Large intestine (tissue), 3 donors: Measurements from ENCODE around the gene ATL1. TPM values are rescaled to one million over a fixed set of nuclear protein-coding genes. Genes with fewer than 3 reads are reported as not detected.
A peak's percentile ranks its signal among the peaks of the same experiment; 100 is the strongest.

ENCODE experiments used
- DNase-seq, 2 donors: peaks; one replicate each; pipeline versions ENCODE4 v3.0.0 to v3.0.0-alpha.2; 2013
- H3K27ac ChIP-seq: one replicate; pipeline ENCODE4 v1.5.1; 2013; ENCODE audit warnings: low read length
- H3K27me3 ChIP-seq: 2 replicates; pipeline ENCODE4 v1.6.1; 2013; ENCODE audit warnings: low read length; ENCODE audit not compliant: control insufficient read depth, insufficient read depth
- H3K36me3 ChIP-seq: 2 replicates; pipeline ENCODE4 v1.6.1; 2013; ENCODE audit warnings: low read length; ENCODE audit not compliant: control insufficient read depth, insufficient read depth
- H3K4me1 ChIP-seq: one replicate; pipeline ENCODE4 v1.6.1; 2013; ENCODE audit warnings: low read length; ENCODE audit not compliant: control insufficient read depth, insufficient read depth
- H3K4me3 ChIP-seq: one replicate; pipeline ENCODE4 v1.5.1; 2013; ENCODE audit warnings: low read length
- H3K9me3 ChIP-seq: one replicate; pipeline ENCODE4 v1.6.1; 2013; ENCODE audit warnings: mild to moderate bottlenecking, low read depth, low read length, moderate library complexity; ENCODE audit not compliant: control insufficient read depth
- WGBS: methylation state at CpG from one replicate; pipeline ENCODE4 v1.1.5; 2013; ENCODE audit warnings: low lambda C conversion rate; ENCODE audit not compliant: insufficient coverage; 5-methylcytosine and 5-hydroxymethylcytosine counted together
- polyA plus RNA-seq: library from polyadenylated mRNA; unstranded; fragments of 120-200 nt; gene quantifications from one replicate; pipeline ENCODE4 v1.2.1, GENCODE V29; 2013

Gene ATL1
- polyA plus RNA-seq, 1 donor = 13.2 TPM

GRCh38 chr14:50667996-50668825, 108.3 kb downstream of the ATL1 start, which contains the start of gene SAV1:
Gene SAV1, minus strand, starts transcription at chr14:50668306. Its CDS starts 339 bp downstream, at chr14:50667967.
- Histone ChIP-seq H3K27me3 (no peaks in the 10 kb centered on the region), H3K4me3 (peak within 1 kb of the TSS; percentile 76), H3K4me1 (no peaks in the 10 kb centered on the region), H3K9me3 (no peaks in the 10 kb centered on the region), H3K27ac (peak within 1 kb of the TSS; percentile 78), H3K36me3 (peaks cover 3% of the 10 kb centered on the region)
- no CpG with 5 or more reads among the region's 92 CpGs for WGBS
- peak; percentile 64 to 91 for DNase-seq

- WGBS = 0% methylated on average over 1 of the region's 6 CpGs
- H3K27me3 ChIP-seq = no peaks in the 10 kb centered on the region
- H3K4me3 ChIP-seq = peak overlapping the region; percentile 76
- H3K4me1 ChIP-seq = no peaks in the 10 kb centered on the region
- H3K27ac ChIP-seq = peak overlapping the region; percentile 78
- no peak for DNase-seq
- H3K9me3 ChIP-seq = no peaks in the 10 kb centered on the region
- peaks cover 3% of the 10 kb centered on the region for H3K36me3 ChIP-seq
Measured at GRCh38 chr14:50668826-50669143, 108.8 kb downstream of the ATL1 start.

DNA sequence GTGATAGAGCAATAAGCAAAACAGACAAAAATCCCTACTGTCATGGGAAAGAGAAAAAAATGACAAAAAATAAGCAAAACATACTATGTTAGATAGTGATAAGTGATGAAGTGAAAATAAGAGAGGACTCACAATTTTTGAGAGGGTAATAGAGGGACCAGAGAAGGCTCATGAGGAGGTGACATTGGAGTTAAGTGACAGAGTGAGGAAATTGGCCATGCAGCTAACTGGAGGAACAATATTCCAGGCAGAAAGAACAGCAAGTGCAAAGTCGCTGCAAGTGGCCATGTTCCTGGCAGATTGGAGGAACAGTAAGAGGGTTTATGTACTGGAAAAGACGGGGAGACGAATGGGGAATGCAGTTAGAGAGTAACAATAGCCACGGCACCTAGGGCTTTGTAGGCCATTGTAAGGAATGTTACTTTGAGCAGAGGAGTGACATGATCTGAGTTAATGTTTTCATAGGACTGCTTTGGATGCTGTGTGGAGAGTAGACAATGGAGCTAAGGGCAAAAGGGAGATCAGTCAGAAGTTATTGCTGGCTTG, 109.6 kb downstream of the ATL1 start:
- no peaks in the 10 kb centered on the region for H3K9me3 ChIP-seq
- WGBS = no CpG with 5 or more reads among the region's 4 CpGs
- no peak overlapping the region for H3K4me3 ChIP-seq
- H3K27ac ChIP-seq = no peak overlapping the region
- no peaks in the 10 kb centered on the region for H3K27me3 ChIP-seq
- H3K4me1 ChIP-seq = no peaks in the 10 kb centered on the region
- no peak for DNase-seq
- H3K36me3 ChIP-seq = peaks cover 3% of the 10 kb centered on the region

GRCh38 chr14:50670196-50670865, 110.4 kb downstream of the ATL1 start:
- H3K27ac ChIP-seq = no peak overlapping the region

GRCh38 chr14:50670866-50671256, 110.9 kb downstream of the ATL1 start:
- Histone ChIP-seq H3K4me3 (no peak overlapping the region), H3K36me3 (no peaks in the 10 kb centered on the region), H3K27ac (no peak overlapping the region), H3K9me3 (no peaks in the 10 kb centered on the region), H3K27me3 (no peaks in the 10 kb centered on the region), H3K4me1 (no peaks in the 10 kb centered on the region)
- no peak for DNase-seq
- WGBS = 97% methylated on average over 5 of the region's 6 CpGs

More at GRCh38 chr14:50670196-50670865, 110.4 kb downstream of the ATL1 start:
- Histone ChIP-seq H3K36me3 (no peaks in the 10 kb centered on the region), H3K4me3 (no peak overlapping the region), H3K9me3 (no peaks in the 10 kb centered on the region), H3K27me3 (no peaks in the 10 kb centered on the region), H3K4me1 (no peaks in the 10 kb centered on the region)
- no peak for DNase-seq
- 88% methylated on average over 3 of the region's 10 CpGs for WGBS

DNA sequence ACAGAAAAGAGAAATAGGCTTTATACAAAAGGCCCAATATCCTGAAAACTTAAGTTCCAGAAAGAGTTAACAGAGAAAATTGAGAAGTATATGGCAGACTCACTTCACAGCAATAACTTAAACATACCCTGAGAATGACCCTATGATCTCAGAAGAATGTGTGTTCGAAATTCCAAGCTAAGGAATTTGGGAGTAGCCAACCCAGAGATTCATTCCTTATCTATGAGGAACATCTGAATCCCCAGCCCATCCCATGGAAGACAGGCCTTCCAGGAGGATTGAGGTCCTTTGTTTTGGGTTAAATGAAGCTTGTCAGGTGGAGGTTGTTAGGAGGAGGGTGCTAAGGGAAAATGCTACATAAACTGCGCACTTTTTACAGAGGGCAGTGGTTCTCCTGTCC, 115.7 kb downstream of the ATL1 start:
- Histone ChIP-seq H3K9me3 (no peaks in the 10 kb centered on the region), H3K27ac (no peak overlapping the region), H3K36me3 (no peaks in the 10 kb centered on the region), H3K27me3 (no peaks in the 10 kb centered on the region), H3K4me1 (no peaks in the 10 kb centered on the region), H3K4me3 (no peak overlapping the region)
- DNase-seq = no peak
- no CpG with 5 or more reads among the region's 2 CpGs for WGBS

- Histone ChIP-seq H3K36me3 (no peaks in the 10 kb centered on the region), H3K27me3 (no peaks in the 10 kb centered on the region), H3K4me3 (no peak overlapping the region), H3K4me1 (no peaks in the 10 kb centered on the region), H3K9me3 (no peaks in the 10 kb centered on the region), H3K27ac (no peak overlapping the region)
- no peak for DNase-seq
- WGBS = 100% methylated on average over 1 of the region's 7 CpGs
Measured at GRCh38 chr14:50676814-50677516, 117.0 kb downstream of the ATL1 start.

GRCh38 chr14:50677527-50678063, 117.7 kb downstream of the ATL1 start:
- Histone ChIP-seq H3K4me1 (no peaks in the 10 kb centered on the region), H3K4me3 (no peak overlapping the region), H3K36me3 (no peaks in the 10 kb centered on the region), H3K9me3 (no peaks in the 10 kb centered on the region), H3K27me3 (no peaks in the 10 kb centered on the region), H3K27ac (no peak overlapping the region)
- 56% methylated on average over 3 of the region's 5 CpGs for WGBS
- DNase-seq = no peak

GRCh38 chr14:50678163-50678562, 118.2 kb downstream of the ATL1 start:
- Histone ChIP-seq H3K36me3 (no peaks in the 10 kb centered on the region), H3K4me3 (no peak overlapping the region), H3K4me1 (no peaks in the 10 kb centered on the region), H3K9me3 (no peaks in the 10 kb centered on the region), H3K27me3 (no peaks in the 10 kb centered on the region), H3K27ac (no peak overlapping the region)
- 100% methylated on average over 2 of the region's 5 CpGs for WGBS
- no peak for DNase-seq

- DNase-seq = no peak
- Histone ChIP-seq H3K4me3 (no peak overlapping the region), H3K27me3 (no peaks in the 10 kb centered on the region), H3K36me3 (no peaks in the 10 kb centered on the region), H3K27ac (no peak overlapping the region), H3K9me3 (no peaks in the 10 kb centered on the region), H3K4me1 (no peaks in the 10 kb centered on the region)
Measured at GRCh38 chr14:50679674-50680073, 119.7 kb downstream of the ATL1 start.
